WTC11 (cell line): Measurements from ENCODE around the gene TAS2R7. TPM values are rescaled to one million over a fixed set of nuclear protein-coding genes. Genes with fewer than 3 reads are reported as not detected.
"Not testable (repeated sequence)": the region's sequence is repeated elsewhere in the genome, so short reads cannot be mapped to it uniquely, and the experiment has no call there.

Experiments
- ATAC-seq: fragments of 200-7000 bp; cut with Tn5 transposase; 2 replicates; pipeline ENCODE4 v1.10.0; 2021; ENCODE audit warnings: mild to moderate bottlenecking, moderate library complexity
- CTCF ChIA-PET: fragments of 300-600 bp; sonication (Branson Sonifier 250); formaldehyde crosslinking; loops from one replicate; lab custom pipeline; 2021; ENCODE audit warnings: antibody characterized with exemption; lab: Charles Lee
- POLR2A ChIA-PET: fragments of 350-600 bp; sonication (Branson Sonifier 250); formaldehyde crosslinking; loops from one replicate; lab custom pipeline; 2021; ENCODE audit warnings: antibody characterized with exemption; lab: Charles Lee
- DNase-seq: peaks from one replicate; pipeline ENCODE4 v3.0.0; 2021; ENCODE audit warnings: low spot score
- H3K27ac Mint-ChIP-seq: 2 replicates; pipeline ENCODE4 v1.8.0; 2021; ENCODE audit warnings: mixed read lengths
- H3K27me3 Mint-ChIP-seq: 2 replicates; pipeline ENCODE4 v1.8.0; 2021; ENCODE audit warnings: low read depth, mild to moderate bottlenecking, moderate library complexity, mixed read lengths
- H3K36me3 Mint-ChIP-seq: 2 replicates; pipeline ENCODE4 v1.8.0; 2021; ENCODE audit warnings: mixed read lengths
- H3K4me1 Mint-ChIP-seq: 2 replicates; pipeline ENCODE4 v1.8.0; 2022; ENCODE audit warnings: mixed read lengths
- H3K4me3 Mint-ChIP-seq: 2 replicates; pipeline ENCODE4 v1.8.0; 2021; ENCODE audit warnings: mild to moderate bottlenecking, moderate library complexity, mixed read lengths
- H3K9me3 Mint-ChIP-seq: 2 replicates; pipeline ENCODE4 v1.8.0; 2021; ENCODE audit warnings: mixed read lengths
- ATF1 ChIP-seq: sonication (generic); formaldehyde crosslinking; IDR thresholded peaks from 2 replicates; pipeline ENCODE4 v1.8.1; 2023; ENCODE audit warnings: mild to moderate bottlenecking, moderate library complexity, missing genetic modification reagents
- CBFB ChIP-seq: sonication (generic); formaldehyde crosslinking; IDR thresholded peaks from 2 replicates; pipeline ENCODE4 v1.8.1; 2022; ENCODE audit warnings: mild to moderate bottlenecking, low read depth, missing genetic modification reagents
- CDX4 ChIP-seq: fragments of 250-450 bp; sonication (Bioruptor Pico); IDR thresholded peaks from 2 replicates; pipeline ENCODE4 v1.9.0; 2021; ENCODE audit warnings: moderate library complexity, mild to moderate bottlenecking, inconsistent platforms, borderline replicate concordance
- ERG ChIP-seq: fragments of 250-450 bp; sonication (Bioruptor Pico); IDR thresholded peaks from 2 replicates; pipeline ENCODE4 v1.8.0; 2021; ENCODE audit warnings: mild to moderate bottlenecking
- FOXJ3 ChIP-seq: sonication (generic); formaldehyde crosslinking; IDR thresholded peaks from 2 replicates; pipeline ENCODE4 v1.9.0; 2021; ENCODE audit warnings: missing genetic modification reagents, mild to moderate bottlenecking, borderline replicate concordance
- IRF2 ChIP-seq: sonication (generic); formaldehyde crosslinking; IDR thresholded peaks from 2 replicates; pipeline ENCODE4 v1.8.0; 2022; ENCODE audit warnings: low read depth, missing genetic modification reagents, borderline replicate concordance
- JAZF1 ChIP-seq: fragments of 250-450 bp; sonication (Bioruptor Pico); IDR thresholded peaks from 2 replicates; pipeline ENCODE4 v1.9.0; 2021; ENCODE audit warnings: moderate library complexity, mild to moderate bottlenecking, inconsistent platforms
- RELA ChIP-seq: sonication (generic); formaldehyde crosslinking; IDR thresholded peaks from 2 replicates; pipeline ENCODE4 v1.8.1; 2022; ENCODE audit warnings: missing genetic modification reagents, mild to moderate bottlenecking, borderline replicate concordance
- SMAD3 ChIP-seq: sonication (generic); formaldehyde crosslinking; IDR thresholded peaks from 2 replicates; pipeline ENCODE4 v1.8.0; 2022; ENCODE audit warnings: missing genetic modification reagents, mild to moderate bottlenecking, borderline replicate concordance
- SP1 ChIP-seq: sonication (generic); formaldehyde crosslinking; conservative IDR thresholded peaks from 2 replicates; pipeline ENCODE4 v1.8.1; 2022; ENCODE audit warnings: missing genetic modification reagents
- STAT6 ChIP-seq: sonication (generic); formaldehyde crosslinking; conservative IDR thresholded peaks from 2 replicates; pipeline ENCODE4 v1.8.1; 2023; ENCODE audit warnings: mild to moderate bottlenecking, low read depth, missing genetic modification reagents, moderate library complexity
- USF2 ChIP-seq: sonication (generic); formaldehyde crosslinking; IDR thresholded peaks from 2 replicates; pipeline ENCODE4 v1.8.1; 2023; ENCODE audit warnings: mild to moderate bottlenecking, missing genetic modification reagents, moderate library complexity
- ZNF121 ChIP-seq: sonication (generic); formaldehyde crosslinking; IDR thresholded peaks from 2 replicates; pipeline ENCODE4 v1.8.0; 2023; ENCODE audit warnings: missing genetic modification reagents
- ZNF263 ChIP-seq: sonication (generic); formaldehyde crosslinking; IDR thresholded peaks from 2 replicates; pipeline ENCODE4 v1.8.1; 2022; ENCODE audit warnings: low read depth, mild to moderate bottlenecking, moderate library complexity, missing genetic modification reagents
- ZNF425 ChIP-seq: fragments of 250-450 bp; sonication (Bioruptor Pico); conservative IDR thresholded peaks from 2 replicates; pipeline ENCODE4 v1.9.0; 2021; ENCODE audit warnings: mild to moderate bottlenecking
- total RNA-seq: library from RNA; stranded (reverse); gene quantifications from 3 replicates; pipeline ENCODE4 v1.2.3, GENCODE V29; 2021
- TF ChIP-seq, protein P1 (sequence below): sonication (generic); formaldehyde crosslinking; IDR thresholded peaks from 2 replicates; pipeline ENCODE4 v1.8.0; 2022; ENCODE audit warnings: mild to moderate bottlenecking, missing genetic modification reagents
- TF ChIP-seq, protein P2 (sequence below): sonication (generic); formaldehyde crosslinking; IDR thresholded peaks from 2 replicates; pipeline ENCODE4 v1.8.0; 2022; ENCODE audit warnings: mild to moderate bottlenecking, missing genetic modification reagents
- TF ChIP-seq, protein P3 (sequence below): sonication (generic); formaldehyde crosslinking; IDR thresholded peaks from 2 replicates; pipeline ENCODE4 v1.8.1; 2022; ENCODE audit warnings: low read depth, mild to moderate bottlenecking, moderate library complexity, missing genetic modification reagents, borderline replicate concordance

Gene TAS2R7
- total RNA-seq, 1 experiment from 2014 or later = not detected

DNA sequence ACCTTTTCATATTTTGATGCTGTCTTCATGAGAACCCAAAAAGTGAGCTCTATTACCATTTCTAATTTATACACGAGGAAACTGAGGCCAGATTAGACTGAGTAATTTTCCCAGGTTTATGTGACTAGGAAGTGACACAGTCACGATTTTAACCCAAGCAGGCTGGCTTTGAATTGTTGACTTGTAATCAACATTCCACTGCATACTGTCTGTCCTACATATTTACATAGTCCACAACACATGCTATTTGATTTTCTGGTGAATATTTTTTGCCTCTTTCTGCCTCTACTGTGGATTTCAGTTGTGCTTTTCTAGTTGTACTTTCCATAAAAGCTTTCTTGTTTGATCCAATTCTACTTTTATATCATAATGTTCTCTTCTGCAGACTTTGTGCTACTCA is 8.2 kb downstream of the TAS2R7 start (continued):
- TF ChIP-seq, protein P1, sequence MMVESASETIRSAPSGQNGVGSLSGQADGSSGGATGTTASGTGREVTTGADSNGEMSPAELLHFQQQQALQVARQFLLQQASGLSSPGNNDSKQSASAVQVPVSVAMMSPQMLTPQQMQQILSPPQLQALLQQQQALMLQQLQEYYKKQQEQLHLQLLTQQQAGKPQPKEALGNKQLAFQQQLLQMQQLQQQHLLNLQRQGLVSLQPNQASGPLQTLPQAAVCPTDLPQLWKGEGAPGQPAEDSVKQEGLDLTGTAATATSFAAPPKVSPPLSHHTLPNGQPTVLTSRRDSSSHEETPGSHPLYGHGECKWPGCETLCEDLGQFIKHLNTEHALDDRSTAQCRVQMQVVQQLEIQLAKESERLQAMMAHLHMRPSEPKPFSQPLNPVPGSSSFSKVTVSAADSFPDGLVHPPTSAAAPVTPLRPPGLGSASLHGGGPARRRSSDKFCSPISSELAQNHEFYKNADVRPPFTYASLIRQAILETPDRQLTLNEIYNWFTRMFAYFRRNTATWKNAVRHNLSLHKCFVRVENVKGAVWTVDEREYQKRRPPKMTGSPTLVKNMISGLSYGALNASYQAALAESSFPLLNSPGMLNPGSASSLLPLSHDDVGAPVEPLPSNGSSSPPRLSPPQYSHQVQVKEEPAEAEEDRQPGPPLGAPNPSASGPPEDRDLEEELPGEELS = no peak
- TF ChIP-seq SMAD3 = no peak

- POLR2A ChIA-PET, CTCF ChIA-PET, DNase-seq, H3K27ac Mint-ChIP-seq, H3K36me3 Mint-ChIP-seq, H3K27me3 Mint-ChIP-seq, H3K4me3 Mint-ChIP-seq: not testable (repeated sequence)
- Mint-ChIP-seq H3K4me1 (peaks cover 23% of the 10 kb centered on the region), H3K9me3 (peaks cover 17% of the 10 kb centered on the region)
- ATAC-seq = peak; percentile 71
These were observed 10.7 kb downstream of the TAS2R7 start for GRCh38 chr12:10791769-10792168.

DNA sequence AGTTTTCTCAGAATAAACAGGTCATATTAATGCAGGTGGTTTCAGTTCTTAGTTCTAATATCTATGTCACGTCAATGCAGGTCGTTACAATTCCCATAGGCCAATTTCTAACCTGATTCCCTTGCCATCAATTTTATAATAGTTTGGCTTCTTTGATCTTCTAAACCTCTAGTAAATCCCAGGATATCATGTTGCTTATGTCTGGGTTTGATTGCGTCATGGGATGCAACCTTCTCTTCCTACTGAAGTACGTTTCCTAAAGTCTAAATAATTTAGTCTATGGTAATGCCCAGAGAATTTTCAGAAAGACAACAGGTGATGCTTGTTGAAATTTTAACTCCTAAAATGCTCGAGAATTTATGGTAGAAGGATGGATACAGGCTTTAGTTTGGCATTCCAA is 19.2 kb downstream of the TAS2R7 start:
- ChIA-PET POLR2A (no interaction called here), CTCF (interaction anchor here (1.1 to 2.2 kb wide), 2 partner anchors 387 to 416 kb away, joined by 5 to 6 read pairs; partner anchors contain the start of gene SMIM10L1)
- TF ChIP-seq CBFB (CRISPR knock-in tag) (no peak), SMAD3 (no peak), USF2 (CRISPR knock-in tag) (no peak), SP1 (CRISPR knock-in tag) (no peak), ERG (CRISPR knock-in tag) (no peak), ZNF425 (CRISPR knock-in tag) (no peak), ZNF263 (CRISPR knock-in tag) (no peak)
- TF ChIP-seq, protein P2, sequence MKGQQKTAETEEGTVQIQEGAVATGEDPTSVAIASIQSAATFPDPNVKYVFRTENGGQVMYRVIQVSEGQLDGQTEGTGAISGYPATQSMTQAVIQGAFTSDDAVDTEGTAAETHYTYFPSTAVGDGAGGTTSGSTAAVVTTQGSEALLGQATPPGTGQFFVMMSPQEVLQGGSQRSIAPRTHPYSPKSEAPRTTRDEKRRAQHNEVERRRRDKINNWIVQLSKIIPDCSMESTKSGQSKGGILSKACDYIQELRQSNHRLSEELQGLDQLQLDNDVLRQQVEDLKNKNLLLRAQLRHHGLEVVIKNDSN = no peak
- TF ChIP-seq, protein P3, sequence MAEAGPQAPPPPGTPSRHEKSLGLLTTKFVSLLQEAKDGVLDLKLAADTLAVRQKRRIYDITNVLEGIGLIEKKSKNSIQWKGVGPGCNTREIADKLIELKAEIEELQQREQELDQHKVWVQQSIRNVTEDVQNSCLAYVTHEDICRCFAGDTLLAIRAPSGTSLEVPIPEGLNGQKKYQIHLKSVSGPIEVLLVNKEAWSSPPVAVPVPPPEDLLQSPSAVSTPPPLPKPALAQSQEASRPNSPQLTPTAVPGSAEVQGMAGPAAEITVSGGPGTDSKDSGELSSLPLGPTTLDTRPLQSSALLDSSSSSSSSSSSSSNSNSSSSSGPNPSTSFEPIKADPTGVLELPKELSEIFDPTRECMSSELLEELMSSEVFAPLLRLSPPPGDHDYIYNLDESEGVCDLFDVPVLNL (CRISPR knock-in tag) = no peak
- no peaks in the 10 kb centered on the region for H3K9me3 Mint-ChIP-seq
- no peak overlapping the region for H3K27ac Mint-ChIP-seq
- H3K4me1 Mint-ChIP-seq = no peaks in the 10 kb centered on the region
- H3K27me3 Mint-ChIP-seq = no peaks in the 10 kb centered on the region
- no peak for ATAC-seq
- DNase-seq = no peak
- H3K36me3 Mint-ChIP-seq = no peaks in the 10 kb centered on the region
- no peak overlapping the region for H3K4me3 Mint-ChIP-seq

DNA sequence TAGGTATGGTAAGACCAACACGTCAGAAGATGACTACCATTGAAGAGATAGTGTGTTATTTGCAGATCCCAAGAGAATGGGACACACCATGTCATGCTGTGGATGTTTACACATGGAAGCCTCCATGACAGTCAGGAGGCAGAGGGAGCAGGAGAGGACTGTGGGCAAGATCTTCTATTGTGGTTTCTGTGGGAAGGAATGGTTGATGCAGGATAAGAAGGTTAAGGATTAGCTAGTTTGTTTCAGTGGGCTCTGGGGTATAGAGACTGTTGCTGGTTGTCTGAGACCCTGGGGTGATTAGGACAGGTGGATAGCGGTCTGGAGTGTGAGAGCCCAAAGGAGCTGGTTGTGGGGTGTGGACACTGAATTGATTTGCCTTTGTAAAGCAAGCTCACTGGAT is 23.3 kb downstream of the TAS2R7 start:
- Mint-ChIP-seq H3K4me1 (no peaks in the 10 kb centered on the region), H3K27me3 (no peaks in the 10 kb centered on the region), H3K27ac (no peak overlapping the region), H3K9me3 (no peaks in the 10 kb centered on the region), H3K36me3 (no peaks in the 10 kb centered on the region), H3K4me3 (no peak overlapping the region)
- DNase-seq (no peak), ATAC-seq (no peak; the same call in 1 of the 2 replicates)
- ChIA-PET POLR2A (no interaction called here), CTCF (interaction anchor here (0.7 kb wide), 1 partner anchor 8 kb away, joined by 5 read pairs; no protein-coding TSS in a partner anchor)
- TF ChIP-seq FOXJ3 (CRISPR knock-in tag) = no peak
- no peak for TF ChIP-seq ATF1 (CRISPR knock-in tag)
- TF ChIP-seq IRF2 (CRISPR knock-in tag) = no peak
- no peak for TF ChIP-seq JAZF1 (CRISPR knock-in tag)
- no peak for TF ChIP-seq CDX4 (CRISPR knock-in tag)
- TF ChIP-seq RELA (CRISPR knock-in tag) = no peak
- TF ChIP-seq STAT6 = no peak
- TF ChIP-seq ZNF121 (CRISPR knock-in tag) = no peak
- TF ChIP-seq ZNF263 (CRISPR knock-in tag) = no peak
